Measurements from ENCODE around the gene C1orf198.

Gene C1orf198

DNA sequence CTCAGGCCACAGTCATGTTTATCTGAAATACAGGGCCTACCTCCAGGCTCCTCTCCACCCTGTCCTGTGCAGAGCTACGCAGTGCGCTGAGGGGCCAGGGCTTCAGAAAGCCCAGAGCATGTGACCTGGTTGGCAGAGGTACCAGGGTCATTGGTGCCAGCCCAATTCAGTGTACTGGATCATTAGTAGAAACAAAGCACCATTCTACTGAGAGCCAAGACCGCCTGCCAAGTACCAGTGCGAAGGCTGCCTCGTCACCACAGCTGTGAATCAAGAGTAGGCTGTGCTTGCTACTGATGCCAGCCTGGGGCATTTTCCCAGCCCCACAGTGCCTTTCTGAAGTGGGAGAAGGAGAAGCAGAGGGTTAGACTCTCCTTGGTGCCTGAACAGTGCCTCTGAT, 61.3 kb downstream of the C1orf198 start:
- no peak for DNase-seq

DNA sequence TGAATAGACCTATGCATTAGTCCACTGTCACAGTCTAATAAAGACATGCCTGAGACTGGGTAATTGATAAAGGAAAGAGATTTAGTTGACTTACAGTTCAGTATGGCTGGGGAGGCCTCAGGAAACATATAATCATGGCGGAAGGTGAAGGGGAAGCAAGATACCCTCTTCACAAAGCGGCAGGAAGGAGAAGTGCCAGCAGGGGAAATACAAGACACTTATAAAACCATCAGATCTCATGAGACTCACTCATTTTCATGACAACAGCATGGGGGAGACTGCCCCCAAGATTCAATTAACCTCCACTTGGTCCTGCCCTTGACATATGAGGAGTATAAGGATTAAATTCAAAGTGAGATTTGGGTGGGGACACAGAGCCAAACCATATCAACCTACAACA, 61.8 kb downstream of the C1orf198 start:
- DNase-seq = no peak

DNA sequence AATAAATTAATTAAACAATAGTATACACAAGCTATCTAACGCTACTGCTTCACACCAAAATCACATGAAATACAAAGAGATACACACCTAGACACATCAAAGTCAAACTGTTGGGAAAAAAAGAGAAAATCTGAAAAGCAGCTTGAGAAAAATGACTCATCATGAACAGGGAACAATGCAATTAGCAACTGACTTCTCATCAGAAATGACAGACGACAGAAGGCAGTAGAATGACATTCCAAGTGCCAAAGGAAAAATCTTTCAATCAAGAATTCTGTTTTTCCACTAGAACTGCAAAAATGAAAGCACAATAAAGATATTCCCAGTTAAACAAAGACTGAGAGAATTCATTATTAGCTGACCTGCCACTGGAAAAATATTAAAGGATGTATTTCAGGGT, 63.9 kb downstream of the C1orf198 start:
- DNase-seq = no peak

DNA sequence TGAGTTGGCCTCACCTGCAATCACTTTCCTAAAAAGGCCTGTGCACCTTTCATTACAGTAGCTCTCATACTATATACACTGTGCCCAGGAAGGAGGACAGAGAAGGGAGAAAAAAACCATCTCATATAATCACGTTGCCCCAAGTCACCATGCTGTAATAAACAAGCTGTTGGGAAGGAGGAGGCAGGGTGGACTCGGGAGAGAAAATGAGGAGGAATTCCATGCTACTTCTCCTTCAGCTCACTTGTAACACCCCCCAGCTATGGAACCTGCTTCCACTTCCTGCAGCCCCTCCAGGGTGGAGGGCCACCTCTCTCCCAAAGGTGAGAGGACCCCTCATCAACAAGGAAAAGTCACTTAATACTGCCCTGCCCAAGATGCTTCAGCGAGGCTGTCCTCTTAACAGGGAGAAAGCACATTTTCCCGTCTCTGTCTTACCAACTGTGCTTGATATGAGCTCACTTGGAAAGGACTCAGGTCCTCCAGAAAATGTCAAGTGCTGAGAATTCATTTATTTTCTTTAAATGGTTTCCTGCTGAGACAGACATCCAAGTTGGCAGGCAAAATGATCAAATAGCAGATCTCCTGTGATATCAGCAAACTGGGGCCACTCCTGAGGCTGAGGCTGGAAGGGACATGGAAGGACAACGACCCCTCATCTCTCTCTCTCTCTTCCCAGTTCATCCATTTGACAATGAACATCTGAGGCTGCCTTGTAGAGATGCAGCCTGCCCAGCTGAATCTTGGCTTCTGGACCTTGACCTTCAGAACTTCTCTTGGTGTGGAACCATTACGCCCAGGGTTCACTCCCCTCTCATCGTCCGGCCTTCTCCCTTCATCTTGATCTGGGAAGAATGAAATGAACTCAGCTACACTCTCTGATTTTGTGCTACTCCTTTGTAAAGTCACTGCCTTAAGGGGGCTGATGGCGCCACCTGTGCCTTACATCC, 67.2 kb downstream of the C1orf198 start:
- no peak for DNase-seq

DNA sequence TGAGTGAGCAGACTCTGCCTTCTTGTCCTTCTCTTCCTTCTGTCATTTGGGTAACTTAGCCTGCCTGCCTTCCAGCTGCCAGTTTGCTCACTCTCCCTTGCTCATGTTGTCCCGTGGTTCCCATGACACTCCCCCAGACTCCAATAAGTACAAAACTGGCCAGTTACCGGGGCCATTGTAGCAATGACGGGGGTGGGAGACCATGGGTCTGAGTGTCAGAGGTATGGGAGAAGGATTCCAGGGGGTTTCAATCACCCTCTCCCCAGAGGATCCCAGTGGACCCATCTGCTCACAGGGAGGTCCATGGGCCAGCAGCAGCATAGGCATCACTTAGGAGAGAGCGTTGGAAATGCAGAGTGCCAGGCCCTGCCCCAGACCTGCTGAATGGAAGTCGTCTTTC, 69.8 kb downstream of the C1orf198 start:
- DNase-seq = no peak

DNA sequence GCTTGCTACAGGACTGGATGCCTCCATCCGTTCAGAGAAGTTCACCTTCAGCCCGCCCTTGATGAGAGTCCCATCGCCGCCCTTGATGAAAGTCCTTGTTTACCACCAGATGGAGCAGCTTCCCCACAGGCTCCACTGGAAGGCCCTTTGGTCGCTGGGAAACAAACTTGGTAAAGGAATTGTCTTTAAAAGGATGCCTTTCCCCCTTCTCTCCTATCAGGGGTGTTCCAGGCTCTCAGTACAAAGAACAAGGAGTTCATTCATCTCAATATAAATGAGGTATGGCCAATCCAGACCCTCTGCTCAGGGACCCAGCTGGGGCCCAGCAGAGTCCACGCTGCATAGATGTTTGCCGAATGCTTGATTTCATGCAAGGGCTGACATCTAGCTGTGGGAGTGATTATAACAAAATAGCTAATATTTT, 70.4 kb downstream of the C1orf198 start:
- DNase-seq = peak; percentile 19 to 30

DNA sequence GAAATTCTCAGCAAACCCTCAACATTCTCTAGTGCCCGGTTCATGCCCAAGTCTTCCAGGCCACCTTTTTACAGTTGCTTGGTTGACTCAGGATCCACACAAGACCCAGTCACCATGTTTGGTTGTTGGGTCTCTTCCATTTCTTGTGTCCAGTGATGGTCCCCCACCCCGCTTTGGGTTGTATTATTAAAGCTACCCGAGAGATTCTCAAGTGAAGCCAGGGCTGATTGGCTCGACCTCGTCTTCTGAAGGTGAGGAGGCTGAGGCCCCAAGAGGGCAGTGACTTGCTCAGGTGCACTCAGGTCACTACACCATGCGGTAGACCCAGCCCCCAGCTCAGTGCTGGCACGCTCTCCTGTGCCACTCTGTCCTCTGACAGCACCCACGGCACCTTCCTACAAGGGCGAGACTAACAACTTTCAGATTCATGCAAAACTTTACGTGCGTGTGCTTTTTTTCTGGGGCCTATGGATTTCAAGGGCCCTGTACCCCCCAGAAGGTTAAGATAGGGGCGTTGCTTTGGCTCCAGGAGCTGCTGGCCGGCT, 70.9 kb downstream of the C1orf198 start:
- no peak for DNase-seq

DNA sequence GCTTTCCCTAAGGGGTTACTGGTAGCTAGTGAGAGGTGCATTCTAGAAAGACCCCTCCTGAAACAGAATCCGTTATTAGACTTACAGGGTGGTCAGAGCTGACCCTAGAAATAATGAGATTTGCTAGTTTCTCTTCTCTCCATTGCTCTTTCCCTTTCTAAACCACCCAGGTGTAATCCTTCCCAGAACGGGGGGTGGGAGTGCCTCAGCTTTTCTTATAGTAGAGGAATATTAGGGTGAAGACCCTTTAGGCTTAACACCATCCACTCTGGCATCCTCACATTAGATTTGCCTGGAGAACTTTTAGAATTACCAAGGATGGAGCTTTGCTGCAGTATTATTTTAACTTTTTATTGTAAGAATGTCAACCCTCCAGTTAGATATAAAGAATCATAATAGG, 71.7 kb downstream of the C1orf198 start:
- DNase-seq = no peak

DNA sequence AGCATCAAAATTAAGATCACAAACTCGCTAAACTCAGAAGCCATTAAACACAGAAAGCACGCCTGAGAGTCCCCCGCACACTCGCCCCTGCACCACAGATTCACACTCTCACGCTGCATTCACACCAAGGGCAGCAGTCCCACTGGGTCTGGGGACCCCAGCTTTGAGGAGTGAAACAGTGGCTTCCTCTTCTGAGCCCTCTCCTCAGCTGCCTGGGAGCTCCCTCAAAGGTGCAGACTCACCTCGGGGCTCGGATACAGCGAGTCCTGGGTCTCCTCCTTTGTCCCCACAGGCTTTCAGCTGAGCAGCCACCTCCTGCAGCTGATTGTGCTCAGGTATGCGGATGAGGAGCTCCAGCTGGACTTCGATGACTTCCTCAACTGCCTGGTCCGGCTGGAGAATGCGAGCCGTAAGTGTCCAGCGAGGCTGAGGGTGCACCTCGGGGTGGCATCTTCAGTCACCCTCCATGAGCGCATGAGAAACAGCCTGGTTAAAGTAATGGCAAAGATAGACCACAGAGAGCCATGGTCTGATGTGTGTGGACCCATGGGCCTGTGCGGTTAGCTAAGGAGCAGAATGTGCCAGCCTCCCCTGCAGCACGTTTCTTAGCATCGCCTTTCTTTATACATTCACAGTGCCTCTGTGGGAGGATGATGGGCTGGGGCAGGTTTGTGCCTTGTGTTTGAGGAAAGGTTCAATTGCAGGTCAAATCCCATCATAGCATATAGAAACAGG, 73.3 kb downstream of the C1orf198 start:
- DNase-seq = no peak

DNA sequence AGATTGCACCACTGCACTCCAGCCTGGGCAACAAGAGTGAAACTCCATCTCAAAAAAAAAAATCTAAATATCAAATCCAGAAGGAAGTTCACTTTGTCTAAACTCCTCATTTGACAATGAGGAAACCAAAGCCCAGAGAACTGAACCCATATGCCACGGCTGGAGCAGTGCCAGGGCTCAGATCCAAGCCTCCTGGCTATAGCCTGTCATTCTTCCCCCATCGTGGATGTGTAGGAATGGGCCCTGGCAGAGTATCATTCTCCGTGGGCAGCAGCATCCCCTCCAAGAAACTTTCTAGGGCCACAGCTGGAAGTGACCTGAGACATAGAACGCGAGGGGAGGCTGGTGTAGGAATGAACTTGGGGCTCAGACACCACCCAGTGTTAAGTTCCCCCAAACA, 73.9 kb downstream of the C1orf198 start:
- DNase-seq = no peak

DNA sequence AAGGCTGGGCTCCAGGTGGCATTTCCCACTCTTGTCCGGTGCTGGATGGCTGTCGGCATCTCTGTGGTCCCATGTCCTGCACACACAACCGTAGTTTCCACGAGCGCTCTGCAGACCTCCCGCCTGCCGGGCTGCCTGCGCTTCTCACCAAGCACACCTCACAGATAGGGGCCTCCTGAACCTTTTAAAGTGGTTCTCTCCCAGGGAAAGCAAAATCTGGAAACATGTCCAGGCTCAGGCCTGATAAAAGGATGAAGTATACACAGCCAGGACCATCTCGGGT, 74.9 kb downstream of the C1orf198 start:
- DNase-seq = no peak

DNA sequence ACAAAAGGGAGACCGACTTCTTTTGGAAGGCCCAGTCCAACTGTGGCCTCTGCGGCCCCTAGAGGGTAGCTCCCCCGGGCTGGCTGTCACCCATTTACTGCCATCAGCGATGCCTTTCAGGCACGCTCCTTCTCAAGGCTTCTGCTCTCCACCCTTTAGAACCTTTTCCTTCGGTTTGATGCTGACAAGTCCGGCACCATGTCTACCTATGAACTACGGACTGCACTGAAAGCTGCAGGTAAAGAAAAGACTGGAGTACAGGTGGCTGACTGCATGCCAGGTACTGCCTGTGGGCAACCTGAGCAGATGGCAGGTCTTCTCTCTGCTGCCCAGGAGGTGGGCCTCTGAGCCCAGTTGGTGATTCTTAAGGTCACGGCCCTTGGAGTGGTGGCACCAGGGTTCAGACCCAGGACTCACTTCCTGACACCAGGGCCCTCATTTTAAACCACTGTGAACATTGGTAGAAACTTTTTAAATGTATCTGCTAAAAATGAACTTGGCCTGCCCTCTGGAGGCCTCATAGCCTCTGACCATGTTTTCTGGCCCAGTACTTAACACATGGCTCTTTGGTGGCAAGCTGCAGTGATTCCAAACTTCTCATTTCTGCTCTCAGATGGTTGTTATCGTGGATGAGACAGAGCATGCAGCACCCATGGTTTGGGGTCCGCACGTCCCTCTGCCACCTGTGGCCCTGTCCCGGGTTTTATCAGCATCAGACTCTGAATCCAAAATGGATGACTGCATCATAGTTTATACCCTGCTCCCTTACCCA, 75.4 kb downstream of the C1orf198 start:
- peak in 1 of 2 experiments; percentile 0 for DNase-seq

DNA sequence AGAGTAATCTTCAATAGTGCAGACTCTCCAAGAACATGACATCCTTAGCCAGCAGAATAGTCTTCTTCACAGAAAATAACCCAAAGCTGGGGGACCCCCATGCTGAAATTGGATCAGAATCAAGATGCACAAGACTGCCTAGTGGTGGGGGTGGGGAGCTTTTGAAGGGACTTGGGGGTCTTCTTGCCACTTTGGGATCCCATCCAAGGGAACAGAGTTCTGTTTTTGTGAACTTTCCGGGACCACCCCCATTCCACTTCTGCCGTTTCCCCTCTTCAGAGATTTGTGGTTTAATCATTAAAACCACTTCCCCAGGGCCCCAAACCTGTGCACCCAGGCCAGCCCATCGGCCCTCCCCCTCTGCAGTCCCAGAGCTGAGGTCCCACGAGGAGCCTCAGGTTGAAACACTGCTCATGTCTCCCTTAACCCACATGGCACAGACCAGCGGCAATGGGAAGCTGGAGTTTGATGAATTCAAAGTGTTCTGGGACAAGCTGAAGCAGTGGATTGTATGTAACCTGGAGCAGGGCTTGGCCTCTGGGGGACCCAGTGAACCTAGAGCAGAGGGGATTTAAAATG, 76.2 kb downstream of the C1orf198 start:
- DNase-seq = no peak

DNA sequence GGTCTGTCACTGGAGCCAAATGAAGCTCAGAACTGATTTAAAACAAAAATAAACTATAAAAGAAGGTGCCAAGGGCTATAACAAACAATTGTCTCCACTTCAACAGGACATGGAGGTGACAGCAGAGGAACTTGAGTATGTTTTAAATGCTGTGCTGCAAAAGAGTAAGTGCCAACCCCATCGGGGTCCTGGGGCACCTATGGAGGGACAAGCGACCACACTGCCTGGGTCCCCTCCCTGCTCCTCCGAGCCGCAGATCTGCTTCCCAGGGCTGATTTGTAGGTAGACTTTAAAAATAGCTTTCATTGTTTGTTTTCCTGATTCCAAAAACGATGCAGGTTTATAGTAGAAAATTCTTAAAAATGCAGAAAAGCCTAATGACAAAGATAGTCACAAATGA, 78.3 kb downstream of the C1orf198 start:
- DNase-seq = no peak

DNA sequence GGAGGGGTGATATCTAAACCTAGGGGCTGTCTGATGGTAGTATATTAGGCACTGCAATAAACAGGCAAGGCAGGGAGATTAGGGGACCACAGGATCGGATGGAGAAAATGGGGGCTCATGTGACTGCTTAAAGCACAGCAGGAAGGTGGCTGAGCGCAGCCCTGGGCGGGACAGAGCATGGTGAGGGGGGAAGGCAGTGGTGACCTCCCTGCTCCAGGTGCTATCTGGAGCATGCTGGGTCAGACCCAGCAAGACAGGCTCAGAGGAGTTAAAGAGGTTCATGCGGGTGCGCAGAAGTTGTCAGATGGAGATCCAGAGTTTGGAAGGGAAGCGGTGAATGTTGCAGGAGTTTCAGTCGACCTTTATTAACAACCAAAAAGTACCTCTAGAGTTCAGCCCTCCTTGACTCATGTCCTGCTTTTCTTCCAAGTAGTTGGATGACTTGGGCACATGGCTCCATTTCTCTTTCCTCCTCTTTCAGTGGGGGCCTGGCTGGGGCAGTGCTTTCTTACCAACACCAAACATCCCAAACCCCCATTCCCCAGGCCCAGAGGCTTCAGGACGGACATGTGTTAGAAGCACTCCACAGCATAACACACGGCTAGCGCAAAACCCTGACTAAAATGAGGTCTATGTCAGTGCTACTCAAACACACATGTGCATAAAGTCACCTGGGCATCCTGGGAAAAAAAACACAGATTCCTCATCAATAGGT, 79.6 kb downstream of the C1orf198 start:
- no peak for DNase-seq

DNA sequence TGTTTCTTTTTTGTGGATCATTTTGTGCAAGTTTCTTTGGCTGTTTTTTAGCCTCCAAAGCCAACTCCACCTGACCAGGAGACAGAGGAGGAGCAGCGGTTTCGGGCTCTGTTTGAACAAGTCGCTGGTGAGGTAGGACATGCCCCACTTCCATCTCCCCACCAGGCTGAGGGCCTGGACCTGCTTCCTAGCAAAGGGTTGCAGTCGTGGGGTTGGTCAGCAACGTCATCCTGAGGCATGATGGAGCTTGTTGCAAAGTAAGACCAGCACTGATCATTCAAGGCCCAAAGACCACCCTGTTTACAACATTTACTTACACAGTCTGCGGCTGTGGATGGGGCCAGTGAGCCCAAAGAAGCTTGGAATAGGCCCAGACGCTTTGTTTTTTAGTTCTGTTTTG, 80.8 kb downstream of the C1orf198 start:
- no peak for DNase-seq
